AML-193 (cell line): ENCODE data around the gene DHX36.

ENCODE experiments used
- DNase-seq, 2 experiments: peaks; one replicate each; lab custom pipeline; 2025; lab: John Stamatoyannopoulos, UW

DHX36 gene

GRCh38 chr3:154290187-154290586 is 34.1 kb downstream of the DHX36 start:
- no peak for DNase-seq

GRCh38 chr3:154285221-154285620 is 39.1 kb downstream of the DHX36 start:
- DNase-seq = peak; percentile 37 to 49

GRCh38 chr3:154280161-154280560 is 44.1 kb downstream of the DHX36 start:
- DNase-seq = no peak

- no peak for DNase-seq
These were observed 48.3 kb downstream of the DHX36 start for GRCh38 chr3:154275965-154276364.

GRCh38 chr3:154275292-154275691 is 49.0 kb downstream of the DHX36 start:
- DNase-seq = no peak

GRCh38 chr3:154274348-154274747 is 49.9 kb downstream of the DHX36 start:
- no peak for DNase-seq

GRCh38 chr3:154273381-154273780 is 50.9 kb downstream of the DHX36 start:
- no peak for DNase-seq

- DNase-seq = no peak
These were observed 69.8 kb downstream of the DHX36 start for GRCh38 chr3:154254527-154254926.

- DNase-seq = peak; percentile 65 to 82
These were observed 71.3 kb downstream of the DHX36 start for GRCh38 chr3:154252759-154253638.

- no peak for DNase-seq
These were observed 72.7 kb downstream of the DHX36 start for GRCh38 chr3:154251610-154252009.

- no peak for DNase-seq
These were observed 74.0 kb downstream of the DHX36 start for GRCh38 chr3:154250291-154250690.

GRCh38 chr3:154247806-154248415 is 76.4 kb downstream of the DHX36 start:
- DNase-seq = no peak

- DNase-seq = peak; percentile 24 to 31
These were observed 79.6 kb downstream of the DHX36 start for GRCh38 chr3:154244644-154245043.

- DNase-seq = no peak
These were observed 80.9 kb downstream of the DHX36 start for GRCh38 chr3:154243353-154243752.

GRCh38 chr3:154242766-154243165 is 81.5 kb downstream of the DHX36 start:
- DNase-seq = no peak

- DNase-seq = no peak
These were observed 82.8 kb downstream of the DHX36 start for GRCh38 chr3:154241496-154241895.

GRCh38 chr3:154240235-154240634 is 84.1 kb downstream of the DHX36 start:
- no peak for DNase-seq

- DNase-seq = no peak
These were observed 88.0 kb downstream of the DHX36 start for GRCh38 chr3:154236331-154236730.

GRCh38 chr3:154235330-154235729 is 89.0 kb downstream of the DHX36 start:
- no peak for DNase-seq

- DNase-seq = no peak
These were observed 95.1 kb downstream of the DHX36 start for GRCh38 chr3:154229217-154229590.

- no peak for DNase-seq
These were observed 95.6 kb downstream of the DHX36 start for GRCh38 chr3:154228561-154229216.

GRCh38 chr3:154227531-154227930 is 96.8 kb downstream of the DHX36 start:
- no peak for DNase-seq

- DNase-seq = no peak
These were observed 98.8 kb downstream of the DHX36 start for GRCh38 chr3:154225536-154225935.
